GM18909 (cell line): ENCODE results near the gene RBM47.
"Not testable (repeated sequence)": the region's sequence is repeated elsewhere in the genome, so short reads cannot be mapped to it uniquely, and the experiment has no call there.

Experiments
- ATAC-seq: cut with Tn5 transposase; IDR thresholded peaks from one replicate; pipeline ENCODE4 v1.9.1; 2021; ENCODE audit warnings: mild to moderate bottlenecking; ENCODE audit not compliant: unreplicated experiment, poor library complexity

Gene RBM47

GRCh38 chr4:40629401-40630334 is at the start of gene RBM47:
Gene RBM47 (minus strand): TSS chr4:40629864. CDS start chr4:40438893, 190,971 bp downstream.
- peak; percentile 66 for ATAC-seq

GRCh38 chr4:40678421-40678820 is 48.8 kb upstream of the RBM47 start:
- no peak for ATAC-seq

GRCh38 chr4:40675166-40675565 is 45.5 kb upstream of the RBM47 start:
- ATAC-seq, result no peak

- ATAC-seq, result peak; percentile 75
Measured at GRCh38 chr4:40672528-40673522, 43.2 kb upstream of the RBM47 start.

GRCh38 chr4:40669504-40669903 is 39.8 kb upstream of the RBM47 start:
- peak; percentile 43 for ATAC-seq

- ATAC-seq, result no peak
Measured at GRCh38 chr4:40665842-40666241, 36.2 kb upstream of the RBM47 start.

- peak; percentile 61 for ATAC-seq
Measured at GRCh38 chr4:40662962-40663604, 33.4 kb upstream of the RBM47 start.

GRCh38 chr4:40661803-40662202 is 32.1 kb upstream of the RBM47 start:
- ATAC-seq, result no peak

GRCh38 chr4:40656201-40656863 is 26.7 kb upstream of the RBM47 start:
- ATAC-seq, result peak; percentile 96

GRCh38 chr4:40651280-40651679 is 21.6 kb upstream of the RBM47 start:
- no peak for ATAC-seq

GRCh38 chr4:40649321-40649720 is 19.7 kb upstream of the RBM47 start:
- no peak for ATAC-seq

- no peak for ATAC-seq
Measured at GRCh38 chr4:40648742-40649281, 19.1 kb upstream of the RBM47 start.

GRCh38 chr4:40648131-40648530 is 18.5 kb upstream of the RBM47 start:
- ATAC-seq, result no peak

GRCh38 chr4:40645586-40645985 is 15.9 kb upstream of the RBM47 start:
- ATAC-seq, result no peak

- no peak for ATAC-seq
Measured at GRCh38 chr4:40632080-40632479, 2.4 kb upstream of the RBM47 start.

GRCh38 chr4:40630335-40631021 is 814 bp upstream of the RBM47 start:
- peak; percentile 54 for ATAC-seq

- ATAC-seq, result no peak
Measured at GRCh38 chr4:40628888-40629287, 776 bp downstream of the RBM47 start.

- not testable (repeated sequence) for ATAC-seq
Measured at GRCh38 chr4:40628407-40628806, 1.3 kb downstream of the RBM47 start.

- no peak for ATAC-seq
Measured at GRCh38 chr4:40627540-40627939, 2.1 kb downstream of the RBM47 start.
